GM12873 (cell line): Measurements from ENCODE around the gene RUNX2.

Experiments used
- CTCF ChIP-seq: IDR thresholded peaks from 2 replicates; pipeline ENCODE4 v1.5.1; 2012; ENCODE audit warnings: low read depth, mild to moderate bottlenecking, moderate library complexity, low read length, control low read depth; ENCODE audit not compliant: insufficient read depth; ENCODE audit errors: missing control alignments

RUNX2 gene

GRCh38 chr6:45535933-45536332 is 207.8 kb downstream of the RUNX2 start:
- TF ChIP-seq CTCF: no peak

GRCh38 chr6:45537539-45537938 is 209.4 kb downstream of the RUNX2 start:
- no peak for TF ChIP-seq CTCF

- TF ChIP-seq CTCF: no peak
These were observed 210.8 kb downstream of the RUNX2 start for GRCh38 chr6:45538641-45539547.

GRCh38 chr6:45540375-45540920 is 212.3 kb downstream of the RUNX2 start:
- TF ChIP-seq CTCF: no peak

GRCh38 chr6:45541934-45542333 is 213.8 kb downstream of the RUNX2 start:
- TF ChIP-seq CTCF: no peak

GRCh38 chr6:45543298-45544235 is 215.4 kb downstream of the RUNX2 start:
- no peak for TF ChIP-seq CTCF

- TF ChIP-seq CTCF: no peak
These were observed 217.3 kb downstream of the RUNX2 start for GRCh38 chr6:45545416-45545815.
